GM18873 (cell line): ENCODE data around the gene KIAA0753.
A peak's percentile ranks its signal among the peaks of the same experiment; 100 is the strongest.
"Not testable (repeated sequence)": the region's sequence is repeated elsewhere in the genome, so short reads cannot be mapped to it uniquely, and the experiment has no call there.

ENCODE experiments used
- ATAC-seq: cut with Tn5 transposase; IDR thresholded peaks from one replicate; pipeline ENCODE4 v1.9.1; 2021; ENCODE audit warnings: mild to moderate bottlenecking, moderate library complexity, moderate number of reproducible peaks; ENCODE audit not compliant: unreplicated experiment, low FRiP score

Gene KIAA0753

DNA sequence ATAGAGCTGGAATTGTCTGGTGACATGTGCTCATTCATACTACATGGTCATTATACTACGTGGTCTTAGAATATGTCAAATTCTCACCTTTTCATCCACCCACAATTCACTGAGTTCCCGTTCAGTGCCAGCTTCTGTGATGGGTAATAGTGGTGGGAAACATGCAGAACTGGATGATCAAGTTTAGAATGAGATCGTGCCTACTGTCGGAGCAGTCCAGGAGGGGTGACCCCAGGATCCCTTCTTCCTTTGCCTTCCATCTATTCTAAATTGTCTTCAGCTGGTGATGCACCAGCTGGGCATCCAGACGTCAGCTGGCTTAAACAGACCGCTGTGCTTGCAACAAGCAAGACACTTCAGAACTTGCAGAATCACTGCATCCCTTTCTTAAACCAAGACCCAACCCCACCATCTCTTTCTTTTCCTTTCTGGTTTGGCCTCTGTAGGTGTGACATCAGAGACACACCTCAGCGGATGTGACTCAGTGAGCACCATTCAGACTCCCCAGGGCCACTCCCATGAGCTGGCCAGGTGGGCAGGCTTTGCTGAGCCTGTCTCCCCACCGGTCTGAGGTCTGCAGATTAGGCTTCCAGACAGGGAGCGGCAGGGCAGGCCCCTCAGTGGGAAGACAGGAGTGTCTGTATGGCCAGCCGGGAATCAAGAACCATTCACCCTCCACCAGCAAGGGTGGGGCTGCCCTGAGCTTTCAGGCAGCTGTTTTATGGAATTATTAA is 29.1 kb upstream of the KIAA0753 start:
- ATAC-seq, result no peak

GRCh38 chr17:6668727-6669425 is 28.4 kb upstream of the KIAA0753 start:
- no peak for ATAC-seq

DNA sequence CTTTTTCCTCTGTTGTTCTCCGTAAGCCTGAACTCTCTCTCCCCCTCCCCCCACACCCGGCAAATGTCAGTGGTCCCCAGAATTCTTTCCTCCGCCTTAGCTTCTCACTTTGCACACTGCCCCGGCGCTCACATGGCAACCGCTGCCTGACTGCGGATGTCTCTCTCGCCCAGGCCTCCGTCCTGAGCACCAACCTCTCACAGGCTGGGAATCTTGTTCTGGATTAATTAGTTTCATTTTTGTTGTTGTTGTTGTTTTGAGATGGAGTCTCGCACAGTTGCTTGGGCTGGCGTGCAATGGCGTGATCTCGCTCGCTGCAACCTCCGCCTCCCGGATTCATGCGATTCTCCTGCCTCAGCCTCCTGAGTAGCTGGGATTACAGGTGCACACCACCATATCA is 27.7 kb upstream of the KIAA0753 start:
- no peak for ATAC-seq

GRCh38 chr17:6667516-6667915 is 27.0 kb upstream of the KIAA0753 start:
- no peak for ATAC-seq

DNA sequence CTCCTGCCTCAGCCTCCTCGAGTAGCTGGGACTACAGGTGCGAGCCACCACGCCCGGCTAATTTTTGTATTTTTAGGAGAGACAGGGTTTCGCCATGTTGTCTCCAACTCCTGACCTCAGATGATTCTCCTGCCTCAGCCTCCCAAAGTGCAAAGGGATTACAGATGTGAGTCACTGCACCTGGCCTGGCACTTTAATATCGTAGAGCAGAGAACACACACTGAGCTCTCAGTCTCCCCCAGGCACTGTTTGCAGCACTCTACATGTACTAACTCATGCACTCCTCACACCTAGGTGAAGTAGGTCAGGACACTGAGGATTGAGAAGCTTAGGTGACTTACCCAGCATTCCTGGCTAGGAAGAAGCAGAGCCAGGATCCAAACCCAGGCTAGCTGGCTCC is 26.0 kb upstream of the KIAA0753 start:
- no peak for ATAC-seq

DNA sequence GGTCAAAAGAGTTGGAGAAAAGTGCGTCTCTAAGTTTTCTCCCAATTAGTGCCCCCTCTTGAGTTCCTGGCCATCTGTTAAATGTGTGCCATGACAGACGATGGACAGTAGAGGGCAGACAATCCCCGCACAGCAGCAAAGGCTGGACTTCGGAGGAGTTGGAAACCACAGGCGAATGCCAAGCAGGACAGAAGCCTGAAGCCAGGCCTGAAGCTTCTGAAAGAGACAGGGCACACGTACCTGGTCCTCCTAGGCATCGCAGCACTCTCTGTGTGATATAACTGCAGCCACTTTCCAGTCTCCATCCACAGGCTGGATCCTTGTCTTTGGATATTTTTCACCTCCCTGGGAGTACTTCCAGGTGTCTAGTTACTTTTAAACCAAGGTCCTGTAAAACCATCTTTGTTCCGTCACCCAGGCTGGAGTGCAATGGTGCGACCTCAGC is 25.6 kb upstream of the KIAA0753 start:
- ATAC-seq, result no peak

DNA sequence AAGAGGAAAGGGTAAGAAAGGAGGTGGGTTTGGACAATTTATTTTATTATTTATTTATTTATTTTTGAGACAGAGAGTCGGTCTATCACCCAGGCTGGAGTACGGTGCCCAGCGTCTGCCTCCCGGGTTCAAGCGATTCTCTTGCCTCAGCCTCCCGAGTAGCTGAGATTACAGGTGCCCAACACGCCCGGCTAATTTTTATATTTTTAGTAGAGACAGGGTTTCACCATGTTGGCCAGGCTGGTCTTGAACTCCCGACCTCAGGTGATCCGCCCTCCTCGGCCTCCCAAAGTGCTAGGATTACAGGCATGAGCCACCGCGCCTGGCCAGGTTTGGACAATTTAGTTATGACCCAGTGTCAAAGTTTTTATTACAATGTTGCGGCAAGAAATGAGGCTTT is 22.7 kb upstream of the KIAA0753 start:
- not testable (repeated sequence) for ATAC-seq

- no peak for ATAC-seq
Observed at GRCh38 chr17:6661464-6661848, 20.9 kb upstream of the KIAA0753 start.

- ATAC-seq, result peak; percentile 73
Observed at GRCh38 chr17:6660805-6661463, 20.4 kb upstream of the KIAA0753 start.

DNA sequence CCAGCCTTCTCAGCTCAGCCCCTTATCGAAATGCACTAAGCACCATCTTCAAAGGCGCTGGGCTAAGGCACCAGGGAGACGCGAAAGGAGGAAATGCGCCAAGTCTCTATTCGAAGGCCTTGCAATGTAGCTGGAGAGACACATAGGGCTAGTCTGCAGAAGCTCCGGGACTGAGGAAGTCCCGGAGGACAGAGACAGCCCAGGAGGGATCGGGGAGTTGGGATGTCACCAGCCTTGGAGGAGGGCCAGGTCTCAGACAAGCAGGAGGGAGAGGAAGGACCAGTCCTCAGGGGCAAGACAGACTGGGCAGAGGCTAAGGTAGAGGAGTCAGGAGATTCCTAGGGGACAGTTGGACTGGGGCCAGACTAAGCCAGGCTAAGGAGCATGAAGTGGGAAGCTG is 19.6 kb upstream of the KIAA0753 start:
- ATAC-seq, result no peak

GRCh38 chr17:6658411-6658810 is 17.9 kb upstream of the KIAA0753 start:
- ATAC-seq, result not testable (repeated sequence)

DNA sequence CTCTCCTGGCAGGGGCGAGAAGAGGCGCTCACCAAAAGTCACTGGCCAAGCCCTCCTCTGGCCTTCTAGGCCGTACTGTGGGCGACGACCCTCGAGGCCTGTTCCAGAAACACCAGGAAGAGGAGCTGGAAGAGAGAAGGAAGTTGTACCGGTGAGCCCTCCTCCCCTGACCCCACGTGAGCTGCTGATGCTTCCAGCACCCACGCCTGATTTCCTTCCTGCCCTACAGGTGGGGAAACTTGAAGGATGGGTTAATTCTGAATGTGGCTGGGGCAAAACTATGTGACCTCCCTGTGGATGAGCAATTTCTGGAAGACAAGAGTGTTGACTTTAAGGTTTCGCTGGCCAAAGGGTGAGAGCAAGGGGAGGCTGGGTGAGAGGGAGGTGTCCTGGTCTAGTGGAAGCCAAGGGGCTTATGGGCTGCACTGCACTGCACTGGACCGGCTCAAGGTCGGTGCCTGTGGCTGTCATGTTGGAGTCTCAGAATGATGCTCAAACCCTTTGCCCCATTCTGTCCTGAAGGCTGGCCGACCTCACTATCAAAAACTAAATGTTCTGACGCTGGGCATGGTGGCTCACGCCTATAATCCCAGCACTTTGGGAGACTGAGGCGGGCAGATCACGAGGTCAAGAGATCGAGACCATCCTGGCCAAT is 17.2 kb upstream of the KIAA0753 start:
- no peak for ATAC-seq

DNA sequence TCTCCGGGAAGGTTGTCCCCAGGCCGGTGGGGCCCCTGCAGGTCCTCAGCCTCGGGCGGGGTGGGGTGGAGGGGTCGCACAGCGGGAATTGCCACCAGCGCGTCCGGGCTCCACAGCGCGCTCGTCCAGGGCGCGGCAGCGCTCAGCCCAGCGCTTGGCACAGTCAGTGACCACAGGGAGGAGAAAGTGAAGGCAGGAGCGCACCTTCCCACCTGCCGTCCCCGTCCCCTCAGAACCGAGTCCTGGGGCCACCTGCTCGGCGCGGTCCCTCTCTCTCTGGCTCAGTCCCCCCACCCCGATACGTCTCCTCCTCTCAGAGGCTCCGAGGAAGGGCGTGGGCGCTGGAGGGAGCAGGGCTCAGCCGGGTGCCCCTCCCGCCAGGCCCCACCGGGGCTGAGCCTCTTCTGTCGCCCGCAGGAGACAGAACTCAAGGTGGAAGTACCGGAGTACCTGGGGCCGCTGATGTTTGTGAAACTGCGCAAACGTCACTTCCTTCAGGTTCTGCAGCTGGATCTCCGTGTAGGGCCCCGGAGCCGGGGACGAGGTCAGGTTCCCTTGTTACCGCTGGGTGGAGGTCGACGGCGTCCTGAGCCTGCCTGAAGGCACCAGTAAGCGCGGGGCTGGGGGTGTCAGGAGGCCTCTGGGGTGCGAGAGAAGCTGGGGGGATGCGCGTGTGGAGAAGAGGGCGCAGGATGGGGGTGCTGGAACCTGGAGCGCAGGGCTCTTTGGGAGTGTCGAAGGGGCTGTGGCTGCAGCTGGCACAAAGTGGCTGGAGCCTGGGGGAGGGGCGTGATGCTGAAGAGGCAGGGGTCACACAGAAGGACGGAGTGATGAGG is 16.5 kb upstream of the KIAA0753 start:
- ATAC-seq, result not testable (repeated sequence)

DNA sequence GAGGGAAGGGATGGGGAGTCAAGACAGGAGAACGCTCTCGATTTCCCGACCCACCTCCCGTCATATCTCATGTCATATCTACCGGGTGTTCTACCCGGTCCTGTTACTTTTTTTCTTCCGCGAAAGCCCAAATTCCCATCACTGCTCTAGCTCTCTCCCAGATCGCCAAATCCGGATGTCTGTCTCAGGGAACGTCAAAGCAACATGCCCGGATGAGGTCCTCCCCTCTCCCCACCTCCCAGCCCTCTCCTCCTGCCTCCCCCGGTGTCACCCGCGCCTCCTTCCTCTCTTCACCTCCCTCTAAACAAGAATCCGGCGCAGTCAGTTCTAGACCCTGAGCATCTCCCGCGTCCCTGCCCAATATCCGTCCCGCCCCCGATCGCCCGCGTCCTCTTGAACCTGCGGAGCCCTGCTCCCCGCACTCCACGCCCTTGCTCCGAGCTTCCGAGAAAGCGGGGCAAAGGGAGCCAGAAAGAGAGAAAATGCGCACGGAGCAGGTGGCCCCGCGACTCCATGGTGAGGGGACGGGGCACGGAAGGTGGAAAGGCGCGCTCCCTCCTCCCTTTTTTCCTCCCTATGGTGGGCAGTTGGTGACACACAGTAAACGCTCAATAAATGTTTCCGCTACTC is 15.3 kb upstream of the KIAA0753 start:
- not testable (repeated sequence) for ATAC-seq

- no peak for ATAC-seq
Observed at GRCh38 chr17:6654841-6655731, 14.6 kb upstream of the KIAA0753 start.

DNA sequence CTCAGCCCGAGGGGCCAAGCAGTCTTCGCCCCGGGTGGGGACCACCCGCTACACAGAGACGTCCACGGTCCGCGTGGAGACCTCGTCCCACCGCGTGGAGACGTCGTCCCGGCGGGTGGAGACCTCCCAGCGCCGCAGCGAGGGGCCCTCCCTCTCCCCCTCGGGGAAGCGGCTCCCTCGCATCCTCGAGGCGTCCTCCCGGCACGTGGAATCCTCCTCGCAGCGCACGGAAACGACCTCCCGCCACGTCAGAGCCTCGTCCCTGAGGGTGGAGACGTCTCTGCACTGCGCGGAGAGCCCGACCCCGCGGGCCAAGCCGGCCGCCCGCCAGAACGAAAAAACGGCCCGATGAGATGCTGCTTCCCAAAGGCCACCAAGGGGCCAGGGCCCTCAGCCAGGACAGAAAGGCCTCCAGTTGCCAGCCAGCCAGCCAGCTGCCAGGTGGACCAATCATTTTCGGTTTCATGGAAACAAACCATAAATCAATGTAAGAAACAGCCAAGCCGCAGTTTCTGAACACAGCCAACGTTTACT is 11.5 kb upstream of the KIAA0753 start:
- no peak for ATAC-seq

DNA sequence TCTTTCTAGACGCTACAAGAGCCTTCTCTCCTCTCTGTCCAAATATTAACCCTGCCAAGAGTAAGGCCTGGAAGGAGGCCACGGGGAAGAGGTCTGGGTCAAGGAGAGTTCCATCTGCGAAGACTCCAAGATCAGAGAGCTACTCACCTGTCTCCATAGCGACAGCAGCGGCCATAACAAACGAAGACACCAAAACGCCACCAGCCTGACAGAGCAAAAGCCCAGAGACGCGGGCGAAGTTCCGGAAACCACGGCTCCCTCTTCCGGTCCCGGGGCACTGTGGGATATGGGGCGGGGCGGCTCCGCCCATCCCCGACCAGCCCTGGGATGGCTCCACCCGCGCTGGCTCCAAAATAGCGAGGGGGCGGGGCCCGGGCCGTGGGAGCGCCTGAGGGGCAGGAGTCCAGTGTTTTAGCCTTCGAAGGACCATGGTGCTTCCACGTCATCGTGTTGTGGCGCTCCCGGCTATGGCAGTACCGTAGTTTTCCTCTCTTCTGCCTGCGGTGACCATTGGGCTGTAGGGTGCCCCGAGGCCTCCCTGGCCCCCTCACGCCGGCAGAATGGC is 10.9 kb upstream of the KIAA0753 start, which contains the start of the genes C17orf100 and MED31:
Gene C17orf100, plus strand, starts transcription at position 409 of the 565 bp plus-strand sequence. Its CDS starts 152 bp downstream, at position 561.
Gene MED31, minus strand, starts transcription at position 252 of the 565 bp plus-strand sequence. Its CDS starts 77 bp downstream, at position 175.
- ATAC-seq, result peak; percentile 57

GRCh38 chr17:6648181-6648580 is 7.7 kb upstream of the KIAA0753 start:
- no peak for ATAC-seq
